C1 segment of cervical spinal cord (tissue), 14 donors: ENCODE results near the gene ARHGEF19.
"Not testable (repeated sequence)": the region's sequence is repeated elsewhere in the genome, so short reads cannot be mapped to it uniquely, and the experiment has no call there.

Source experiments
- DNase-seq, 14 donors: peaks; one replicate each; lab custom pipeline; 2025; lab: John Stamatoyannopoulos, UW

The ARHGEF19 gene

GRCh38 chr1:16222716-16223115, 10.3 kb upstream of the ARHGEF19 start:
- not testable (repeated sequence) for DNase-seq

- no peak for DNase-seq
Measured at GRCh38 chr1:16221499-16221898, 9.0 kb upstream of the ARHGEF19 start.

- no peak for DNase-seq
Measured at GRCh38 chr1:16219968-16220500, 7.6 kb upstream of the ARHGEF19 start.

GRCh38 chr1:16218674-16219071, 6.2 kb upstream of the ARHGEF19 start:
- DNase-seq, result no peak

DNA sequence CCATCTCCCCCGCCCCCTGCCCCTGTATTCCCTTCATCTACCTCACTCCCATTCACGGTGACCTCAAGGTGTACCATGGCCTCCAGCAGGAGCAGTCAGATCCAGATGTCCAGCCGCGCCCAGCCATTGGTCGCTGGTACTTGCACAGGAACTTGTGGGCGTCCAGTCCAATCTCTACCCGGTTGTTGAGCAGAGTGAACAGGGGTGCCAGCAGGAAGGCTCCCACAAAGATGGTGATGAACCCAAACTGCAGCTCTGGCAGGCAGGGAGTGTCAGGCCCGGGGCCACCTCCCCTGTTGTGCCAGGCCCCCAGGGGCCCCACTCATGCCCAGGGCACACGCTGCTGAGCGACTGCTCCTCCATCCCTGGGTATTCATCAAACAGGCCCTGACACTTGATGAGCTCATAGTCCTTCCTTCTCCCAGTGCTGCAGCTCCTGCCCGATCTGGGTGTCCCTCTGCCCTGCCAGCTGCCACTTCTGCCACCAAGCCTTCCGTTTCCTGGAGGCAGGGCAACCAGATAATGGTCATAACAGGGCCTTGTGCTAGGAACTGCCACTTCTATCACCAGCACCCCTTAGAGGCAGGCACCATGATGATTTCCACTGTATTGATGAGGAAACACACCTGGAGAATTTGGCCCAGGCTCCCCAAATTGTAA, 5.7 kb upstream of the ARHGEF19 start:
- DNase-seq, result no peak

DNA sequence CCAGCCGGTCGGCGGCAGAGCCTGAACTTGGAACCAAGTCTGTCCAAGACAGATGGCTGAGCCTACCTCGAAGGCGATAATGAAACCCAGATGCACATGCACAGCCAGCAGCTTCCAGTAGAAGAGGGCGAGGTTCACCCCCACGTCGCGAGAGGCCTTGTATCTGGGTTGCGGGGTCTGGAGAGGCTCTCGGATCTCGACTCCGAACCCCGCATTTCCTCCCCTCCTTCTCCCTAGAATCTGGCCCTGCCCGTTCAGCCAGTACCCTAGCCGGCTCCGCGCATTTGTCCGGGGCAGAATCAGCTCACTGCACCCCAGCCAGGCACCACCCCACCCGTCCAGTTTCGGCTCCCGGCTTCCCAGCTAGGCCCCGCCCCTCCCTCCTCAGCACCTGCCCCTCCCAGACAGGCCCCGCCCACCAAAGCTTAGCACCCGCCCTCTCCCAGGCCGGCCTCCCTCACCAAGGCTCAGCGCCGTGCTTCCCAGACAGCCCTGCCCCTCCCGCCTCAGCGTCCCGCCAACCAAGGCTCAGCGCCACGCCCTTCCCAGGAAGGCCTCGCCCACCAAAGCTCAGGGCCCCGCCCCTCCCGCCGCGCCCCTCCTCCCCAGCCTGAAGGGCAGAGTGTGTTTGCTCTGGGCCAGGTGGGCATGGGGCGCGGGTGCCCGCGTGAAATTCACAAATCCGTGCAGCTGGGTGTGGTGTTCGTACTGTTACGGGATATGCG, 4.8 kb upstream of the ARHGEF19 start:
- peak; percentile 31 to 95 (median 82) for DNase-seq

GRCh38 chr1:16215882-16216753, 3.7 kb upstream of the ARHGEF19 start:
- DNase-seq, result peak in 8 of 14 donors; percentile 20 to 55 (median 38)

DNA sequence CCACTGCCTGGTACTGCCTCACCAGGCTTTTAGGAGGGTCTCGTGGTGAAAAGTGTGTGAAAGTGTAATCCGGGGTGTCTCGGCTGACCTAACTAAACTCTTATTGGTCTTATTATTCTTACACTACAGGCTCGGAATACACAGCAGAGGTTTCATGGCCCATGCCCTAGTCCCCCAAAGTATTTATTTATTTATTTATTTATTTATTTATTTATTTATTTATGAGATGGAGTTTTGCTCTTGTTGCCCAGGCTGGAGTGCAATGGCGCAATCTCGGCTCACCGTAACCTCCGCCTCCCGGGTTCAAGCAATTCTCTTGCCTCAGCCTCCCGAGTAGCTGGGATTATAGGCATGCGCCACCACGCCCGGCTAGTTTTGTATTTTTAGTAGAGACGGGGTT, 2.8 kb upstream of the ARHGEF19 start:
- DNase-seq, result not testable (repeated sequence)

DNA sequence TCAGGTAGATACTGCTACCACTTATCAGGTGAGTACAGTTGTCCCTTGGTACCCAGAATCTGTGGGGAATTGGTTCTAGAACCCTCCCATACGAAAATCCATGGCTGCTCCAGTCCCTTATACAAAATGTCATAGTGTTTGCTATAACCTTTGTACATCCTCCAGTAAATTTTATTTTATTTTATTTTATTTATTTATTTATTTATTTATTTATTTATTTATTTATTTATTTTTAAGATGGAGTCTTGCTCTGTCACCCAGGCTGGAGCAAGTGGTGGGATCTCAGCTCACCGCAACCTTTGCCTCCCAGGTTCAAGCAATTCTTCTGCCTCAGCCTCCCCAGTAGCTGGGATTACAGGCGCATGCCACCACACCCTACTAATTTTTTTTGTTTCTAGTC, 1.1 kb upstream of the ARHGEF19 start:
- not testable (repeated sequence) for DNase-seq

- no peak for DNase-seq
Measured at GRCh38 chr1:16213013-16213412, 561 bp upstream of the ARHGEF19 start.

- DNase-seq, result no peak
Measured at GRCh38 chr1:16211824-16212223, 628 bp downstream of the ARHGEF19 start.

GRCh38 chr1:16210581-16210980, 1.9 kb downstream of the ARHGEF19 start:
- peak in 1 of 14 donors; percentile 20 for DNase-seq

- peak in 6 of 14 donors; percentile 15 to 62 (median 26) for DNase-seq
Measured at GRCh38 chr1:16209847-16210407, 2.5 kb downstream of the ARHGEF19 start.

DNA sequence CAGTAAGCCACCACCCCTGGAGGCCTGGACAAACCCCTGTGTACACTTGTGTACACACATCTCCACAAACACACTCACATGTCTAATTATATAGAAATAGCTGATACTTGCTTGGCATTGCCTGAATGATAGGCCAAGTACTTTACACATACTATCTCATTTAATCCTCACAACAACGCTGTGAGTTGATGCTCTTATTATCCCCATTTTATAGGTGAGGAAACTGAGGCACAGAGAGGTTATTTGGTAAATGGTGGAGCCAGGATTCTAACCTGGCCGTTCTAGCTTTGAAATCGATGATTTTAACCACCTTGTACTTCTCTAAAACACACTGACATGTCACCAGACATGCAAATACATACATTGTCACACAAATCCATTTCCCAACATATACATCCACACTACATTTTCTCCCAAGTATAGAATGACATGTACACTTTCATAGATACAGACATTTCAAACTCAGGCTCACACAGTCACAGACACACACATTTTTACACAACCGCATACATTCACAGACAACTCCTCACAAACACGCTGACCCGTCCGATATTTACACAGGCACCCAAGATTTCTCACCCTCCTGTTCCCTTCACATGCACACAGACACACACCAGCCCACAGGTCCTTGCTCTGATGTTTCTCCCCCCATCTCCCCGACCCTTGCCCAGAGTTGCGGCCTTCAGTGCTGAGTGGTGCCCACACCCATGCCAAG, 3.2 kb downstream of the ARHGEF19 start:
- no peak for DNase-seq

DNA sequence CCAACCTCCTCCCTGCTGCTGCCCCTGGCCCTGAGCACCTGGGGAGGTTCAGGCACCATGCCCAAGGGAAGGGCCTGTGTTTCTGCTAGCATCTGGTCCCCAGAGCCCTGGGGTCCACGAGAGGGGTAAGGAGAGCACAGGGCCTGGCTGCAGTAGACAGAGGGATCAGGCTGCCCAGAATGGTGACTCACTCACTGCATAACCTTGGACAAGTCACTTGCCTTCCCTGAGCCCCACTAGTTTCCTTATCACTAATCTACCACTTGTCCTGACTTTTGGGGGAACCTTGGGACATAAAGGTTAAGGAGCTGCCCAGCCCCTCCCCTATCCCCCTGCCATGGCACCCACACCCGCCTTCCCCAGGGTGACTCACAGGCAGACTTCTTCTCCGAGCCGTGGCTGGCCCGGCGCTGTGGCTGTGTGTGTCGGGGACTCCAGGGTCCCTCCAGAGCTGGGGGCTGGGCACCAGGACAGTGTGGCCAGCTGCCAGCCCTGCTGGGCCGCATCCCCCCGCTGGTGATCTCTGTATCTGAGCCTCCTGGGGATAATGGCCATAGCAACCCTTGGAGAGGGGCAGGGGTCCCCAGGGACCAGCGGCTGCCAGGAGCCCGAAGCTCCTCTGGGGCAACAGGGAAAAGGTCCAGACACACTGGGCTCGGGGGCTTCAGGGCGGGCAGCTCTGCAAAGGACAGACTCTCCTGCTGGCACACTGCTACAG, 4.0 kb downstream of the ARHGEF19 start:
- no peak for DNase-seq

GRCh38 chr1:16207318-16208269, 4.9 kb downstream of the ARHGEF19 start:
- DNase-seq, result no peak

GRCh38 chr1:16206547-16207317, 5.7 kb downstream of the ARHGEF19 start:
- peak; percentile 24 to 88 (median 79) for DNase-seq

GRCh38 chr1:16205891-16206546, 6.4 kb downstream of the ARHGEF19 start:
- DNase-seq, result no peak
